GM21717 (cell line): ENCODE data around the gene UCP2.

Experiments
- ATAC-seq: cut with Tn5 transposase; IDR thresholded peaks from one replicate; pipeline ENCODE4 v1.9.1; 2021; ENCODE audit warnings: mild to moderate bottlenecking, moderate library complexity; ENCODE audit not compliant: unreplicated experiment

UCP2 gene

GRCh38 chr11:73972620-73973449, 9.8 kb downstream of the UCP2 start:
- no peak for ATAC-seq

- no peak for ATAC-seq
These were observed 10.5 kb downstream of the UCP2 start for GRCh38 chr11:73972187-73972586.

- no peak for ATAC-seq
These were observed 11.4 kb downstream of the UCP2 start for GRCh38 chr11:73971175-73971719.

GRCh38 chr11:73969991-73970800, 12.4 kb downstream of the UCP2 start:
- ATAC-seq = no peak

- no peak for ATAC-seq
These were observed 13.6 kb downstream of the UCP2 start for GRCh38 chr11:73969091-73969490.

- no peak for ATAC-seq
These were observed 14.2 kb downstream of the UCP2 start for GRCh38 chr11:73968356-73968966.

GRCh38 chr11:73965764-73966121, 16.9 kb downstream of the UCP2 start:
- ATAC-seq = no peak

- no peak for ATAC-seq
These were observed 17.4 kb downstream of the UCP2 start for GRCh38 chr11:73965076-73965763.

GRCh38 chr11:73963861-73964260, 18.8 kb downstream of the UCP2 start:
- ATAC-seq = no peak

GRCh38 chr11:73962101-73962705, 20.4 kb downstream of the UCP2 start:
- no peak for ATAC-seq

GRCh38 chr11:73961321-73961720, 21.3 kb downstream of the UCP2 start:
- ATAC-seq = no peak

- no peak for ATAC-seq
These were observed 24.0 kb downstream of the UCP2 start for GRCh38 chr11:73958521-73959141.

GRCh38 chr11:73957654-73958361, 24.8 kb downstream of the UCP2 start:
- no peak for ATAC-seq

- ATAC-seq = no peak
These were observed 25.6 kb downstream of the UCP2 start for GRCh38 chr11:73956876-73957653.

- ATAC-seq = no peak
These were observed 30.8 kb downstream of the UCP2 start for GRCh38 chr11:73951797-73952196.

- ATAC-seq = peak; percentile 52
These were observed 31.6 kb downstream of the UCP2 start, which contains the start of gene DNAJB13 for GRCh38 chr11:73950869-73951710. DNAJB13 (plus strand) TSS chr11:73951026; CDS start chr11:73951070, 44 bp downstream.

GRCh38 chr11:73949912-73950311, 32.7 kb downstream of the UCP2 start:
- ATAC-seq = no peak

- ATAC-seq = no peak
These were observed 33.4 kb downstream of the UCP2 start for GRCh38 chr11:73949246-73949645.
